Progenitor cell of endocrine pancreas (in vitro differentiated cells): ENCODE data around the gene TRIM67. TPM values are rescaled to one million over a fixed set of nuclear protein-coding genes. Genes with fewer than 3 reads are reported as not detected.

Experiments used
- DNase-seq: peaks from one replicate; pipeline ENCODE4 v3.0.0; 2021; ENCODE audit warnings: low spot score; ENCODE audit not compliant: unreplicated experiment
- H3K27ac Mint-ChIP-seq: 2 replicates; pipeline ENCODE4 v1.8.0; 2021; ENCODE audit warnings: mild to moderate bottlenecking, moderate library complexity, mixed read lengths
- H3K27me3 Mint-ChIP-seq: 2 replicates; pipeline ENCODE4 v1.8.0; 2021; ENCODE audit warnings: mixed read lengths
- H3K36me3 Mint-ChIP-seq: 2 replicates; pipeline ENCODE4 v1.8.0; 2022; ENCODE audit warnings: mixed read lengths; ENCODE audit not compliant: insufficient read depth
- H3K4me1 Mint-ChIP-seq: 2 replicates; pipeline ENCODE4 v1.8.0; 2021; ENCODE audit warnings: low read depth, mixed read lengths
- H3K4me3 Mint-ChIP-seq: 2 replicates; pipeline ENCODE4 v1.8.0; 2021; ENCODE audit warnings: low read depth, mild to moderate bottlenecking, moderate library complexity, mixed read lengths
- H3K9me3 Mint-ChIP-seq: 2 replicates; pipeline ENCODE4 v1.8.0; 2021; ENCODE audit warnings: low read depth, mixed read lengths
- total RNA-seq: library from RNA; stranded (reverse); gene quantifications from 2 replicates; pipeline ENCODE4 v1.2.1, GENCODE V29; 2021
- TF ChIP-seq, protein P1 (sequence below): fragments of 200-600 bp; sonication (generic); IDR thresholded peaks from one replicate; pipeline ENCODE4 v1.5.0; 2021; ENCODE audit warnings: antibody characterized with exemption, mild to moderate bottlenecking; ENCODE audit not compliant: unreplicated experiment

Gene TRIM67
- total RNA-seq, 1 donor from 2014 or later: 0.05 TPM

DNA sequence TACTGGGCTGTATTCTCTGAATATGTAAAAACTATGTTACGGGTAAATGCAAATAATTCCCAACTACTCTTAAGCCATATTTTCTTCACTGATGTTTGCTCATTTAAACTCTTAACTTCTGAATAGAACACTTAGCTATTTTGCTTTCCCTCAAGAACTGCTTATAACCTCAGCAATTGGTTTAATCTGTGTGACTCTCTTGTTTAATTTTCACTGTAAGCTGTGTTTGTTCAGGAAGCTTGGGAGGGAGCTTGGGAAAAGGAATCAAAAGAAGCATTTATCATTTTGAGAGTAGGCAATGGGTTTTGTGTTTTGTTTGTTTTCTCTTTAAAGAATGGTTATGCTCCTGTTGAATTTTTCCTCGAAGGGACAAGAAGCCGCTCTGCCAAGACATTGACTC is 103.5 kb downstream of the TRIM67 start:
- Mint-ChIP-seq H3K36me3 (peaks cover 43% of the 10 kb centered on the region), H3K9me3 (no peaks in the 10 kb centered on the region), H3K27me3 (no peaks in the 10 kb centered on the region), H3K4me1 (peaks cover 11% of the 10 kb centered on the region), H3K4me3 (no peak overlapping the region), H3K27ac (no peak overlapping the region)
- TF ChIP-seq, protein P1, sequence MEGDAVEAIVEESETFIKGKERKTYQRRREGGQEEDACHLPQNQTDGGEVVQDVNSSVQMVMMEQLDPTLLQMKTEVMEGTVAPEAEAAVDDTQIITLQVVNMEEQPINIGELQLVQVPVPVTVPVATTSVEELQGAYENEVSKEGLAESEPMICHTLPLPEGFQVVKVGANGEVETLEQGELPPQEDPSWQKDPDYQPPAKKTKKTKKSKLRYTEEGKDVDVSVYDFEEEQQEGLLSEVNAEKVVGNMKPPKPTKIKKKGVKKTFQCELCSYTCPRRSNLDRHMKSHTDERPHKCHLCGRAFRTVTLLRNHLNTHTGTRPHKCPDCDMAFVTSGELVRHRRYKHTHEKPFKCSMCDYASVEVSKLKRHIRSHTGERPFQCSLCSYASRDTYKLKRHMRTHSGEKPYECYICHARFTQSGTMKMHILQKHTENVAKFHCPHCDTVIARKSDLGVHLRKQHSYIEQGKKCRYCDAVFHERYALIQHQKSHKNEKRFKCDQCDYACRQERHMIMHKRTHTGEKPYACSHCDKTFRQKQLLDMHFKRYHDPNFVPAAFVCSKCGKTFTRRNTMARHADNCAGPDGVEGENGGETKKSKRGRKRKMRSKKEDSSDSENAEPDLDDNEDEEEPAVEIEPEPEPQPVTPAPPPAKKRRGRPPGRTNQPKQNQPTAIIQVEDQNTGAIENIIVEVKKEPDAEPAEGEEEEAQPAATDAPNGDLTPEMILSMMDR: no peak
- DNase-seq: no peak

DNA sequence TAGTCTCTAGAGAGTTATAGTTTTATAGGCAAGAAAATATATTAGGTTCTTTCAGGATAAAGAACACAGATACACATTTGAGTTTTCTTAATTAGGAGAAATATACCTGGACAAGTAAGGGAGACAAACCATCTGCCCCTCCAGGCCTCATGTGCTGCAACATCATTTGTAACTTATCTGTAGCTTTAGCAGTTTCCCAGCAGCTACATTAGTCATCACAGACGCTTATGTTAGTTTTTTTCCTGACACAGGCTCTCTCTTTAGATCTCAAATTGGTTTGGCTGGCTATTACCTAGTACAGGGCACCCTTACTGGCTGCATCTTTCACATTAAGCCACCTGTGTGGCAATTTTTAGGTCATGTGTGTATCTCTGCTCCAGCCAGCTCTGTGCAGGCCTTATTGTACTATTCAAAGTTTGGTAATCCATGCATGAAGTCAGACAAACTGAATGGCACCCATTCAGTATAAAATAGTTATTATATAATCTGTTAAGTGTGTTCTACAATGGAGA is 105.0 kb downstream of the TRIM67 start:
- no peak for DNase-seq
- Mint-ChIP-seq H3K27me3 (no peaks in the 10 kb centered on the region), H3K4me3 (no peak overlapping the region), H3K4me1 (peaks cover 11% of the 10 kb centered on the region), H3K36me3 (peaks cover 44% of the 10 kb centered on the region), H3K9me3 (no peaks in the 10 kb centered on the region), H3K27ac (no peak overlapping the region)
- TF ChIP-seq, protein P1: no peak

Other genes starting within 250 kb of the TRIM67 start
- 22.3 and 26.9 TPM in 2 replicates for gene TTC13, start 183.2 kb upstream of the TRIM67 start, total RNA-seq
- 14.4 and 16.6 TPM in 2 replicates for gene ARV1, start 183.0 kb upstream of the TRIM67 start, total RNA-seq
- 20.9 and 21.5 TPM in 2 replicates for gene FAM89A, start 121.8 kb upstream of the TRIM67 start, total RNA-seq
- gene GNPAT, start 79.2 kb downstream of the TRIM67 start, total RNA-seq: 69.9 and 70.2 TPM in 2 replicates
- gene EXOC8, start 175.8 kb downstream of the TRIM67 start, total RNA-seq: 9.1 and 9.6 TPM in 2 replicates
- 13.8 and 13.9 TPM in 2 replicates for gene SPRTN, start 176.2 kb downstream of the TRIM67 start, total RNA-seq